ENCODE results near the gene PGM1. TPM values are rescaled to one million over a fixed set of nuclear protein-coding genes. Genes with fewer than 3 reads are reported as not detected.

The PGM1 gene
- total RNA-seq, 2 experiments from 2014 or later = 43.2 to 56.9 TPM

- intact Hi-C loops (cut with micrococcal nuclease; ENCODE audit: unreplicated experiment) = no loop called here
- no TSS peak for BruUV-seq (replicated peaks)
These were observed 86.4 kb downstream of the PGM1 start for GRCh38 chr1:63679589-63679988.

GRCh38 chr1:63682936-63683335, 89.7 kb downstream of the PGM1 start:
- Histone ChIP-seq H3K4me2 (ENCODE audit: low read length) (no peak overlapping the region), H3K79me2 (ENCODE audit: insufficient read depth, low read depth, low read length) (no peaks in the 10 kb centered on the region), H3K36me3 (ENCODE audit: insufficient read depth, low read length) (no peaks in the 10 kb centered on the region), H4K20me1 (ENCODE audit: insufficient read depth, low read length) (no peaks in the 10 kb centered on the region), H3K4me3 (ENCODE audit: low read depth, low read length, poor library complexity, severe bottlenecking) (no peak overlapping the region), H3K9me2 (ENCODE audit: insufficient read depth, low read length) (no peaks in the 10 kb centered on the region), H3K27ac (ENCODE audit: low read depth, low read length, poor library complexity, severe bottlenecking) (no peak overlapping the region), H2AFZ (ENCODE audit: low read length) (no peak overlapping the region), H3K4me1 (ENCODE audit: insufficient read depth, low read length, poor library complexity, severe bottlenecking) (no peaks in the 10 kb centered on the region), H3K9me3 (ENCODE audit: low read length) (no peaks in the 10 kb centered on the region)
- intact Hi-C loops (cut with micrococcal nuclease; ENCODE audit: unreplicated experiment) = no loop called here
- ChIA-PET POLR2A (interaction anchor here (0.6 to 0.7 kb wide), 2 partner anchors 9 to 246 kb away, joined by 3 read pairs; no protein-coding TSS in a partner anchor), CTCF (ENCODE audit: unreplicated experiment) (interaction anchor here (0.6 kb wide), 1 partner anchor 25 kb away, joined by 3 read pairs; no protein-coding TSS in a partner anchor)
- BruUV-seq (replicated peaks) = no TSS peak
- no peak for TF ChIP-seq EZH2phosphoT487 (IDR thresholded peaks at IDR 0.05; ENCODE audit: borderline replicate concordance, low read depth, low read length)
- no peak for TF ChIP-seq CTCF (conservative IDR thresholded peaks at IDR 0.05; ENCODE audit: low read length)
- DNase-seq (ENCODE audit: low spot score) = no peak

More at GRCh38 chr1:63679589-63679988, 86.4 kb downstream of the PGM1 start:
- no peaks in the 10 kb centered on the region for H3K9me3 ChIP-seq (ENCODE audit: low read length)
- H3K79me2 ChIP-seq (ENCODE audit: insufficient read depth, low read depth, low read length) = no peaks in the 10 kb centered on the region
- H3K9me2 ChIP-seq (ENCODE audit: insufficient read depth, low read length) = no peaks in the 10 kb centered on the region
- H3K4me3 ChIP-seq (ENCODE audit: low read depth, low read length, poor library complexity, severe bottlenecking) = no peak overlapping the region
- H4K20me1 ChIP-seq (ENCODE audit: insufficient read depth, low read length) = no peaks in the 10 kb centered on the region
- no peaks in the 10 kb centered on the region for H3K36me3 ChIP-seq (ENCODE audit: insufficient read depth, low read length)
- no peak overlapping the region for H3K4me2 ChIP-seq (ENCODE audit: low read length)
- POLR2A ChIA-PET = interaction anchor here (0.6 kb wide), 2 partner anchors 113 to 460 kb away, joined by 3 read pairs; no protein-coding TSS in a partner anchor
- TF ChIP-seq CTCF (conservative IDR thresholded peaks at IDR 0.05; ENCODE audit: low read length) (no peak), EZH2phosphoT487 (IDR thresholded peaks at IDR 0.05; ENCODE audit: borderline replicate concordance, low read depth, low read length) (no peak)
- H3K27ac ChIP-seq (ENCODE audit: low read depth, low read length, poor library complexity, severe bottlenecking) = no peak overlapping the region
- no peak for DNase-seq (ENCODE audit: low spot score)
- no peak overlapping the region for H2AFZ ChIP-seq (ENCODE audit: low read length)
- CTCF ChIA-PET (ENCODE audit: unreplicated experiment) = no interaction called here
- H3K4me1 ChIP-seq (ENCODE audit: insufficient read depth, low read length, poor library complexity, severe bottlenecking) = no peaks in the 10 kb centered on the region

- intact Hi-C loops (cut with micrococcal nuclease; ENCODE audit: unreplicated experiment) = no loop called here
- Histone ChIP-seq H3K36me3 (ENCODE audit: insufficient read depth, low read length) (no peaks in the 10 kb centered on the region), H3K4me2 (ENCODE audit: low read length) (no peak overlapping the region), H3K4me3 (ENCODE audit: low read depth, low read length, poor library complexity, severe bottlenecking) (no peak overlapping the region), H4K20me1 (ENCODE audit: insufficient read depth, low read length) (no peaks in the 10 kb centered on the region), H3K79me2 (ENCODE audit: insufficient read depth, low read depth, low read length) (no peaks in the 10 kb centered on the region), H3K27ac (ENCODE audit: low read depth, low read length, poor library complexity, severe bottlenecking) (no peak overlapping the region), H3K4me1 (ENCODE audit: insufficient read depth, low read length, poor library complexity, severe bottlenecking) (no peaks in the 10 kb centered on the region), H3K9me2 (ENCODE audit: insufficient read depth, low read length) (no peaks in the 10 kb centered on the region), H2AFZ (ENCODE audit: low read length) (no peak overlapping the region), H3K9me3 (ENCODE audit: low read length) (no peaks in the 10 kb centered on the region)
- no TSS peak for BruUV-seq (replicated peaks)
- ChIA-PET POLR2A (interaction anchor here (0.7 to 0.9 kb wide), 2 partner anchors 11 to 245 kb away, joined by 3 read pairs; no protein-coding TSS in a partner anchor), CTCF (ENCODE audit: unreplicated experiment) (no interaction called here)
- TF ChIP-seq CTCF (conservative IDR thresholded peaks at IDR 0.05; ENCODE audit: low read length) = no peak
- no peak for TF ChIP-seq EZH2phosphoT487 (IDR thresholded peaks at IDR 0.05; ENCODE audit: borderline replicate concordance, low read depth, low read length)
- DNase-seq (ENCODE audit: low spot score) = no peak
These were observed 90.5 kb downstream of the PGM1 start for GRCh38 chr1:63683759-63684158.
